GM18951 (cell line): ENCODE measurements around the gene MXD3.
"Not testable (repeated sequence)": the region's sequence is repeated elsewhere in the genome, so short reads cannot be mapped to it uniquely, and the experiment has no call there.

Source experiments
- POLR2A ChIP-seq: IDR thresholded peaks from 4 replicates; pipeline ENCODE4 v1.6.1; 2011; ENCODE audit warnings: mild to moderate bottlenecking; ENCODE audit not compliant: insufficient read length, insufficient read depth; ENCODE audit errors: extremely low read depth
- in situ Hi-C: fragments of 300-500 bp; cut with MboI; formaldehyde crosslinking; loops from one replicate; pipeline ENCODE4 v1.12.0; 2022; ENCODE audit warnings: low sequenced_read_pairs, mixed read lengths, inconsistent platforms; ENCODE audit not compliant: unreplicated experiment

MXD3 gene

DNA sequence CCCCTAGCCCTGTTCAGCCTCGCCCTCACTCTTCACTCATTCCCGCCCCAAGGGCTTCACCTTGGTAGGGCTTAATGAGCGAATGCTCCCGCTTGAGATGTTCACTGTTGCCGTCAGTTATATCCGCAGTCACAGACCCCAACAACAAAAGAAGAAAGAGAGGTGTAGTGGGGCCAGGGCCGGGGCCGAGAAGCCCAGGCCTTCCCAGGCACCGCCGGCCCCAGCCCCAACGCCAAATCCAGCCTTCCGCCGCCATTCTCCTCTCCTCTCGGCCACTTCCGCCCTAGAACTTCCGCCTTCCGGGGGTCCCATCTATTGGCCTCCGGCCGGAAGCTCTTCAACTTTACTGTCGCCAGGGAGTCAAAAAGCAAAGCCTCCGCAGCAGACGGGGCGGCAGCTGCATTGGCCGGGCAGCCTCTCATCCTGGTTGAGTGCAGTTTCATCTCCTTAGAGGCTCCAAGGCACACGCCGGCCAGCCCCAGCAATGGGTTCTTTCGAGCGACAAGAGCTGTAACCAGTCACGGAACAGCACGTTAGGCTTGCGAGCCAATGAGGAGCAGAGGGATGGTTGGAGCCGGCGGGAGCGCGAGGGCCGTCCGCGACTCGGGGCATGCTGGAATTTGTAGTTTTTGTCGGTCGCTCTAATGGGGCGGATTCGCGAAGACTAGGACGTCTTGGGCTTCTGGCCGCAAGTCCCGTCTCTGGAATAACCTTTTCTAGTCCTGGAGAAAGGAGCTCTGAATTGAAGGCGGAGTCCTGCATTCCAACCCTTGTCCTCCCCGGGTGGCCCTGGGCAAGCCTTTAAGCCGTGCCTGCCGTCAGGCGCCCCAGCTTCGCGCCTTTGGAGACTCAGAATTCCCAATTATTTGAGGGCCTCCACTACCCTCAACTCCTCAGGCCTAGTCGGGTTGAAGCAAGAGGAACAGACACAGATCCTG is 40.0 kb upstream of the MXD3 start, which contains the start of gene LMAN2:
TSS of gene LMAN2 (minus strand) at position 277 of the 938 bp plus-strand sequence. CDS start at position 256, 21 bp downstream.
- TF ChIP-seq POLR2A = peak; percentile 84
- in situ Hi-C loops = no loop called here

- in situ Hi-C loops = no loop called here
- TF ChIP-seq POLR2A = no peak
These were observed 39.2 kb upstream of the MXD3 start for GRCh38 chr5:177350776-177351391.

DNA sequence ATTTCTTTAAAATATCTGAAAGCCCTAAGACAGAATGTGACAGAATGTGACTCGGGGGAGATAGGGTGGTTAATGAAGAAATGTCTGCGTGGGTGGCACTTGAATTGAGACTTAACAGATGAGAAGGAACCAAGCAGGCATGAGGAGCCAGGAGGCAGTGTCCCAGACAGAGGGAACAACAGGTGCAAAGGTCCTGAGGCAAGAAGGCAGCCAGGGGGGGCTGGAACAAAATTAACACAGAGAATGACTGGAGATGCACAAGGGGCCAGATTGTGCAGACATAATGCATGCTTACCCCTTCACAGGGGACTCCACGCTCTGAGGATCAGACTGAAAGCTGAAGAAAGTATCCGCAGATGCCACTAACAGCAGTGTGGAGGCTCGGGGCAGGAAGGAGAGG is 38.1 kb upstream of the MXD3 start:
- no peak for TF ChIP-seq POLR2A

GRCh38 chr5:177349362-177349647 is 37.6 kb upstream of the MXD3 start:
- TF ChIP-seq POLR2A = no peak
- in situ Hi-C loops = no loop called here

More for the DNA sequence above, 38.1 kb upstream of the MXD3 start:
- in situ Hi-C loops = no loop called here

GRCh38 chr5:177347699-177348098 is 36.0 kb upstream of the MXD3 start:
- in situ Hi-C loops = no loop called here

DNA sequence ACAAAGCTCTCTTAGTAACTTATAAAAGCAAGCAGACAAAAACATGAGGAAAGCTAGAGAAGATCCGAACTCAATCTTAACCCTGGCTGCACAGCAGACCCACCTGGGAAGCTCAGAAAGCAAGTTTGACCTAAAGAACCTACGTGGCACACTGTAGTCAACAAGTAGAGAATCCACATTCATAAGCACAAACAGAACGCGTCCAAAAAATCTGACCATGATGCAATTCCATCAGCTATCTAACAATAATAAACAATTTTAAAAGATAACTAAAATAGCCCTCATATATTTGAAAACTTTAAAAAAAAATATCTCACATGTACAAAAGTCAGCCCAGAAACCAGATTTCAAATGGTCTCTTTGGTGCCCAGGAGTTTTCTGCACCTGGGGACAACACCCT is 35.1 kb upstream of the MXD3 start:
- in situ Hi-C loops = no loop called here

More at GRCh38 chr5:177347699-177348098, 36.0 kb upstream of the MXD3 start:
- TF ChIP-seq POLR2A = no peak

DNA sequence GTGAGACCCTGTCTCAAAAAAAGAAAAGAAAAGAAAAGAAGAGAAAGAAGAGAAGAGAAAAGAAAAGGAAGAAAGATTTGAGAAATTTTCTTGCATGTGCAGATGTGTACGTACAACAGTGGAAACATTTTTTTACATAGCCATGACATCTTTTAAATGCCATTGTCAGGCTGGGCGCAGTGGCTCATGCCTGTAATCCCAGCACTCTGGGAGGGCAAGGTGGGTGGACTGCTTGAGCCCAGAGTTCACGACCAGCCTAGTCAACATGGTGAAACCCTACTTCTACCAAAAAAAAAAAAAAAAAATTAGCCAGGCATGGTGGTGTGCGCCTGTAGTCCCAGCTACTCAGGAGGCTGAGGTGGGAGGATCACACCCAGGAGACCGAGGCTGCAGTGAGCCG is 33.2 kb upstream of the MXD3 start:
- in situ Hi-C loops = no loop called here
- no peak for TF ChIP-seq POLR2A

More for the DNA sequence above, 35.1 kb upstream of the MXD3 start:
- no peak for TF ChIP-seq POLR2A

- in situ Hi-C loops = no loop called here
- no peak for TF ChIP-seq POLR2A
These were observed 32.1 kb upstream of the MXD3 start for GRCh38 chr5:177343777-177344176.

GRCh38 chr5:177343000-177343399 is 31.3 kb upstream of the MXD3 start:
- in situ Hi-C loops = not testable (repeated sequence)

DNA sequence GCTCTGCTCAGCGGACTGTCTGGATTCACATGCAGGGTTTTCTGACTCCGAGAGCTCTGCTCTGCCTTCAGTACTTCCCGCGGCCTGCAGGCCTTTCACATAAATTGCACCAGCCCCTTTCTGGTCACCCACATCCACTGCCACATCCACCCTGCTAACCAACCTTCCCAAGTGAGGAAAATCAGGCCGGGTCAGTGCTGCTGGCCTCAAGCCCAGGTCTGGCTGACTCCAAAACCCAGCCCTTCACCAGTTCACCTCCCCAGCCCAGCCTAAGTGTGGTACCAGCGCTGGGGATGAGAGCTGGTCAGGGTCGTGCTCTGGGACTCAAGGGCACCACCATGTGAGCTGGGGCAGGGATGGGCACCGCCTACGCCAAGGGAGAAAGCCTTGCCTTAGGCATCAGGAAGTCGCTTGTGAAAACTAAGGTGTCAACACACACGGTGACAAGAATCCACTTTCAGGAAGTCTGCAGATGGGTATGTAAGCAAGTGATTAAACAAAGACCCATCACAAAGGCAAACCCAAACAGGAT is 27.5 kb upstream of the MXD3 start:
- TF ChIP-seq POLR2A = no peak
- in situ Hi-C loops = no loop called here

- in situ Hi-C loops = no loop called here
- TF ChIP-seq POLR2A = no peak
These were observed 26.8 kb upstream of the MXD3 start for GRCh38 chr5:177338251-177339106.

DNA sequence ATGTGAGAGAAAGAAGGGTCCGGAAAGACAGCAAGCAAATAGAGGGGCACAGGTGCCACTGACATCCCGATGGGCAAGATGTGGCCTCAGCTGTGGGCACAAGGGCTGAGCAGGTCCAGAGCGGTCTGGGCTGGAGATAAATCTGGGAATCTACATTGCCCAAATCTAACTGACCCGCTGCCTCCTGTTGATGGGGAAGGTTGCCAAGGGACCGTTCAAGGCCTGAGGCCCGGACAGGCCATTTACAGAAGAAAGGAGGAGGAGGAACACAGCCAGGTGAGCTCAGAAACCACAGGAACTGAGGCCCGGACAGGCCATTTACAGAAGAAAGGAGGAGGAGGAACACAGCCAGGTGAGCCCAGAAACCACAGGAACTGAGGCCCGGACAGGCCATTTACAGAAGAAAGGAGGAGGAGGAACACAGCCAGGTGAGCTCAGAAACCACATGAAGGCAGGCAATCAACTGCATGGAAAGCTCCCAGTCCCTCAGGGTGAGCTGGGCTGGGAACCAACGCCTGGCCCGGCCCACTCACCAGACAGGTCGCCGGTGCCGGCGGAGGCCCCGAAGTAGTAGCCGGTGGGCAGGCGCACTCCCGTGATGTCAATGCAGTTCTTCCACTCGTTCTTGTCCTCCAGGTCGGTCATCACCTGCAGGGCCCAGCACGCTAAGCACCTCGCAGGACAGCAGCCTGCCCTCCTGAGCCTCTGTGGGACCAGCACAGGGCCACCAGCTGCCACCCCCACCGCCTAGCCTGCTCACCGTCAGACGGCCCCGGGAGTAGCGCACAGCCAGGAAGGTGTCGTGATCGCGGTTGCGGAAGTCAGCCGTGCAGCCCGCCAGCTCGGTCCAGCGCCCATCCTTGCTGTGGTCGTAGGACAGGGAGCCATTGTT is 25.2 kb upstream of the MXD3 start:
- no peak for TF ChIP-seq POLR2A
- in situ Hi-C loops = no loop called here
